GM19025 (cell line): ENCODE data around the gene MRPL46.
"Not testable (repeated sequence)": the region's sequence is repeated elsewhere in the genome, so short reads cannot be mapped to it uniquely, and the experiment has no call there.

Experiments
- ATAC-seq: cut with Tn5 transposase; IDR thresholded peaks from one replicate; pipeline ENCODE4 v1.9.1; 2021; ENCODE audit warnings: mild to moderate bottlenecking, low read depth, moderate library complexity; ENCODE audit not compliant: unreplicated experiment

Gene MRPL46

GRCh38 chr15:88480981-88481380, 13.8 kb upstream of the MRPL46 start:
- ATAC-seq: no peak

- ATAC-seq: no peak
Observed at GRCh38 chr15:88479169-88479568, 12.0 kb upstream of the MRPL46 start.

- no peak for ATAC-seq
Observed at GRCh38 chr15:88477904-88478303, 10.7 kb upstream of the MRPL46 start.

GRCh38 chr15:88477126-88477525, 9.9 kb upstream of the MRPL46 start:
- no peak for ATAC-seq

- no peak for ATAC-seq
Observed at GRCh38 chr15:88476635-88477060, 9.5 kb upstream of the MRPL46 start.

GRCh38 chr15:88473661-88474293, 6.6 kb upstream of the MRPL46 start:
- ATAC-seq: not testable (repeated sequence)

GRCh38 chr15:88472225-88472624, 5.0 kb upstream of the MRPL46 start:
- peak; percentile 36 for ATAC-seq

GRCh38 chr15:88470625-88471372, 3.6 kb upstream of the MRPL46 start:
- no peak for ATAC-seq

GRCh38 chr15:88469321-88469720, 2.1 kb upstream of the MRPL46 start:
- no peak for ATAC-seq

GRCh38 chr15:88468721-88469120, 1.5 kb upstream of the MRPL46 start:
- ATAC-seq: not testable (repeated sequence)

- no peak for ATAC-seq
Observed at GRCh38 chr15:88467935-88468528, 844 bp upstream of the MRPL46 start.

- no peak for ATAC-seq
Observed at GRCh38 chr15:88465633-88466224, 1.5 kb downstream of the MRPL46 start.

GRCh38 chr15:88463870-88464532, 3.2 kb downstream of the MRPL46 start:
- ATAC-seq: no peak

GRCh38 chr15:88456733-88457132, 10.5 kb downstream of the MRPL46 start:
- ATAC-seq: no peak

GRCh38 chr15:88454867-88455810, 12.0 kb downstream of the MRPL46 start:
- peak; percentile 92 for ATAC-seq

GRCh38 chr15:88454236-88454635, 13.0 kb downstream of the MRPL46 start:
- ATAC-seq: no peak

GRCh38 chr15:88453651-88454050, 13.5 kb downstream of the MRPL46 start:
- no peak for ATAC-seq

- ATAC-seq: peak; percentile 42
Observed at GRCh38 chr15:88450125-88450798, 16.9 kb downstream of the MRPL46 start.

- no peak for ATAC-seq
Observed at GRCh38 chr15:88449581-88449980, 17.6 kb downstream of the MRPL46 start.
